ENCODE measurements around the gene SIK2.

DNA sequence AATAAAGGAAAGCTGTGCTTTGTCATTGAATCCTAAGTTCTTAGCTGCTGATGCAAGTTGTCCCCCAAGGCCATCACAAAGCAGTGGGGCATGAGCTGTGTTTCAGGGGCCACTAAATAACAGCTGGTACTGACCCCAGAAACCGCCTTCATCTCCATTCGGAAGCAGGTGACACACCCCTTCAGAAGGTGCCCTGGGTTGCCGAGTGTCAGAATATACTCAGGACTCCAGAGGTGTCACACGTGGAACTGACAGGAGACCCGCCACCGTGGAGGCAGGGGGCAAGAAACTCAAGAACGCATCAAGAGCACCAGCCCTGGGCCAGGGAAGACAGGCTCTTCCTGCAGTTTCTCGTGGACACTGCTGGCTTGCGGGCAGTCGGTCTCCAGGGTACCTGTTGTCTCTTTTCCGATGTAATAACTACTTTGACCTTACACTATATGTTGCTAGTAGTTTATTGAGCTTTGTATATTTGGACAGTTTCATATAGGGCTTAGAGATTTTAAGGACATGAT, 122.4 kb downstream of the SIK2 start:
- TF ChIP-seq STAG1 (CRISPR knock-in tag; IDR thresholded peaks at IDR 0.05; ENCODE audit: borderline replicate concordance) (no peak), HLTF (IDR thresholded peaks at IDR 0.05) (no peak), SIX5 (IDR thresholded peaks at IDR 0.05; ENCODE audit: borderline replicate concordance in 1 of 2, insufficient read depth in 1 of 2, low read depth in 1 of 2, low read length in 2 of 2) (no peak), TBP (optimal IDR thresholded peaks at IDR 0.05; ENCODE audit: low read depth, low read length) (no peak), NEUROD1 (IDR thresholded peaks at IDR 0.05; ENCODE audit: borderline replicate concordance, low read depth, low read length, partially characterized antibody) (no peak), ZFX (CRISPR knock-in tag; IDR thresholded peaks at IDR 0.05) (no peak), PCBP1 (IDR thresholded peaks at IDR 0.05; ENCODE audit: low read depth, low read length, poor library complexity, severe bottlenecking) (no peak), BRF1 (IDR thresholded peaks at IDR 0.05; ENCODE audit: borderline replicate concordance, extremely low read depth, insufficient read length) (no peak), ZHX1 (conservative IDR thresholded peaks at IDR 0.05; ENCODE audit: low read length) (no peak), ATF3 (IDR thresholded peaks at IDR 0.05) (no peak), ATF3 (CRISPR knock-in tag; conservative IDR thresholded peaks at IDR 0.05) (no peak), LARP7 (IDR thresholded peaks at IDR 0.05) (no peak), JUN (IDR thresholded peaks at IDR 0.05; ENCODE audit: borderline replicate concordance, low read depth, low read length) (no peak), JUN (CRISPR knock-in tag; IDR thresholded peaks at IDR 0.05; ENCODE audit: borderline replicate concordance) (no peak)
- TF ChIP-seq, protein P1, sequence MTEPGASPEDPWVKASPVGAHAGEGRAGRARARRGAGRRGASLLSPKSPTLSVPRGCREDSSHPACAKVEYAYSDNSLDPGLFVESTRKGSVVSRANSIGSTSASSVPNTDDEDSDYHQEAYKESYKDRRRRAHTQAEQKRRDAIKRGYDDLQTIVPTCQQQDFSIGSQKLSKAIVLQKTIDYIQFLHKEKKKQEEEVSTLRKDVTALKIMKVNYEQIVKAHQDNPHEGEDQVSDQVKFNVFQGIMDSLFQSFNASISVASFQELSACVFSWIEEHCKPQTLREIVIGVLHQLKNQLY (CRISPR knock-in tag; conservative IDR thresholded peaks at IDR 0.05), result no peak
- TF ChIP-seq, protein P2, sequence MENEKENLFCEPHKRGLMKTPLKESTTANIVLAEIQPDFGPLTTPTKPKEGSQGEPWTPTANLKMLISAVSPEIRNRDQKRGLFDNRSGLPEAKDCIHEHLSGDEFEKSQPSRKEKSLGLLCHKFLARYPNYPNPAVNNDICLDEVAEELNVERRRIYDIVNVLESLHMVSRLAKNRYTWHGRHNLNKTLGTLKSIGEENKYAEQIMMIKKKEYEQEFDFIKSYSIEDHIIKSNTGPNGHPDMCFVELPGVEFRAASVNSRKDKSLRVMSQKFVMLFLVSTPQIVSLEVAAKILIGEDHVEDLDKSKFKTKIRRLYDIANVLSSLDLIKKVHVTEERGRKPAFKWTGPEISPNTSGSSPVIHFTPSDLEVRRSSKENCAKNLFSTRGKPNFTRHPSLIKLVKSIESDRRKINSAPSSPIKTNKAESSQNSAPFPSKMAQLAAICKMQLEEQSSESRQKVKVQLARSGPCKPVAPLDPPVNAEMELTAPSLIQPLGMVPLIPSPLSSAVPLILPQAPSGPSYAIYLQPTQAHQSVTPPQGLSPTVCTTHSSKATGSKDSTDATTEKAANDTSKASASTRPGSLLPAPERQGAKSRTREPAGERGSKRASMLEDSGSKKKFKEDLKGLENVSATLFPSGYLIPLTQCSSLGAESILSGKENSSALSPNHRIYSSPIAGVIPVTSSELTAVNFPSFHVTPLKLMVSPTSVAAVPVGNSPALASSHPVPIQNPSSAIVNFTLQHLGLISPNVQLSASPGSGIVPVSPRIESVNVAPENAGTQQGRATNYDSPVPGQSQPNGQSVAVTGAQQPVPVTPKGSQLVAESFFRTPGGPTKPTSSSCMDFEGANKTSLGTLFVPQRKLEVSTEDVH (IDR thresholded peaks at IDR 0.05; ENCODE audit: low read depth, partially characterized antibody), result no peak
